NT2/D1 (cell line): ENCODE results near the gene OTP.
A peak's percentile ranks its signal among the peaks of the same experiment; 100 is the strongest.

Source experiments
- SUZ12 ChIP-seq: IDR thresholded peaks from 2 replicates; pipeline ENCODE4 v1.6.1; 2011; ENCODE audit not compliant: insufficient read length, insufficient read depth; ENCODE audit errors: extremely low read depth
- YY1 ChIP-seq: IDR thresholded peaks from 2 replicates; pipeline ENCODE4 v1.6.1; 2011; ENCODE audit not compliant: insufficient read length, insufficient read depth

GRCh38 chr5:77641397-77641943 lies 3.0 kb upstream of the OTP start:
- peak; percentile 26 for TF ChIP-seq SUZ12
- TF ChIP-seq YY1: no peak
